Endothelial cell of umbilical vein (primary cell): ENCODE results near the gene DIDO1. TPM values are rescaled to one million over a fixed set of nuclear protein-coding genes. Genes with fewer than 3 reads are reported as not detected.

Source experiments
- BruUV-seq: library from RNA; stranded (reverse); fragments of 400-500 nt; replicated peaks from 2 replicates; lab custom pipeline; 2021; lab: Mats Ljungman, UMichigan
- CTCF ChIA-PET: fragments of 300-600, 350-600 bp; sonication (Branson Sonifier 250); formaldehyde crosslinking; loops from one replicate; lab custom pipeline; 2021; ENCODE audit warnings: antibody characterized with exemption, inconsistent platforms; lab: Charles Lee
- POLR2A ChIA-PET: fragments of 300-600, 350-600 bp; sonication (Branson Sonifier 250); formaldehyde crosslinking; loops from one replicate; lab custom pipeline; 2021; ENCODE audit warnings: antibody characterized with exemption, inconsistent platforms; lab: Charles Lee
- DNase-seq: peaks from one replicate; pipeline ENCODE4 v3.0.0-alpha.2; 2011; ENCODE audit warnings: low read depth, low spot score
- FAIRE-seq: peaks from 2 replicates; lab custom pipeline; 2011; peaks lifted over from hg19 to GRCh38; lab: Jason Lieb, UNC
- H2AFZ ChIP-seq: 2 replicates; pipeline ENCODE4 v1.6.0; 2012; ENCODE audit warnings: low read depth, low read length, control low read depth, inconsistent platforms
- H3K27ac ChIP-seq: 2 replicates; pipeline ENCODE4 v1.5.1; 2011; ENCODE audit warnings: low read depth, mild to moderate bottlenecking, control low read depth, low read length, moderate library complexity; ENCODE audit not compliant: insufficient read depth
- H3K27me3 ChIP-seq, 2 experiments: 2 replicates each; pipeline versions ENCODE4 v1.6.0 to v1.6.1; 2011; ENCODE audit warnings: low read length in 2 of 2, mixed read lengths in 1 of 2; ENCODE audit not compliant: control insufficient read depth in 2 of 2, insufficient read depth in 2 of 2
- H3K36me3 ChIP-seq, 2 experiments: 2 replicates in 1 of 2; 3 replicates in 1 of 2; pipeline ENCODE4 v1.5.1; 2011; ENCODE audit warnings: low read length in 2 of 2, mild to moderate bottlenecking in 1 of 2, moderate library complexity in 1 of 2; ENCODE audit not compliant: control insufficient read depth in 2 of 2, insufficient read depth in 2 of 2; ENCODE audit errors: extremely low read depth in 1 of 2
- H3K4me1 ChIP-seq: 3 replicates; pipeline ENCODE4 v1.5.1; 2011; ENCODE audit warnings: mild to moderate bottlenecking, low read length; ENCODE audit not compliant: control insufficient read depth, insufficient read depth; ENCODE audit errors: extremely low read depth
- H3K4me2 ChIP-seq: 2 replicates; pipeline ENCODE4 v1.6.1; 2011; ENCODE audit warnings: low read length, control low read depth, mixed read lengths; ENCODE audit not compliant: insufficient read depth
- H3K4me3 ChIP-seq, 3 experiments: fragments of 200-600 bp in 1 of 3; sonication (generic), shearing (Covaris generic) in 1 of 3; replicated peaks in 1 of 3; 2 replicates each; pipeline ENCODE4 v1.5.1; 2011 to 2016; ENCODE audit warnings: control low read depth in 3 of 3, low read length in 3 of 3, mild to moderate bottlenecking in 2 of 3, inconsistent platforms in 1 of 3, low read depth in 1 of 3, moderate library complexity in 1 of 3; ENCODE audit not compliant: insufficient read depth in 1 of 3
- H3K79me2 ChIP-seq: 2 replicates; pipeline ENCODE4 v1.6.0; 2012; ENCODE audit warnings: low read length, inconsistent platforms; ENCODE audit not compliant: control insufficient read depth, insufficient read depth
- H3K9ac ChIP-seq: replicated peaks from 2 replicates; pipeline ENCODE3; 2011; ENCODE audit warnings: low read length, control low read depth; ENCODE audit not compliant: insufficient read depth; ENCODE audit errors: extremely low read depth
- H3K9me1 ChIP-seq: replicated peaks from 3 replicates; pipeline ENCODE4 v1.6.0; 2011; ENCODE audit warnings: mild to moderate bottlenecking, low read length; ENCODE audit not compliant: control insufficient read depth, insufficient read depth; ENCODE audit errors: extremely low read depth
- H3K9me3 ChIP-seq: replicated peaks from 2 replicates; pipeline ENCODE4 v1.5.1; 2012; ENCODE audit warnings: low read length, inconsistent platforms; ENCODE audit not compliant: control insufficient read depth, insufficient read depth
- H4K20me1 ChIP-seq: replicated peaks from 2 replicates; pipeline ENCODE3; 2011; ENCODE audit warnings: mild to moderate bottlenecking, low read length; ENCODE audit not compliant: control insufficient read depth, insufficient read depth; ENCODE audit errors: extremely low read depth
- EZH2 ChIP-seq: IDR thresholded peaks from 2 replicates; pipeline ENCODE4 v1.6.1; 2012; ENCODE audit warnings: borderline replicate concordance, low read depth, mild to moderate bottlenecking, moderate library complexity, low read length, inconsistent platforms; ENCODE audit not compliant: severe bottlenecking
- FOS ChIP-seq: IDR thresholded peaks from 2 replicates; pipeline ENCODE4 v1.6.1; 2011; ENCODE audit warnings: mild to moderate bottlenecking, low read length, moderate library complexity, borderline replicate concordance; ENCODE audit not compliant: insufficient read depth
- GATA2 ChIP-seq: IDR thresholded peaks from 2 replicates; pipeline ENCODE4 v1.7.0; 2011; ENCODE audit warnings: low read depth, mild to moderate bottlenecking, moderate library complexity, mixed read lengths, low read length; ENCODE audit not compliant: insufficient read length, insufficient read depth
- JUN ChIP-seq: IDR thresholded peaks from 2 replicates; pipeline ENCODE4 v1.6.1; 2011; ENCODE audit warnings: borderline replicate concordance, low read depth; ENCODE audit not compliant: insufficient read length, insufficient read depth
- MAX ChIP-seq: IDR thresholded peaks from 2 replicates; pipeline ENCODE4 v1.6.1; 2011; ENCODE audit not compliant: insufficient read depth, insufficient read length
- MYC ChIP-seq: IDR thresholded peaks from one replicate; pipeline ENCODE4 v1.6.1; 2011; ENCODE audit warnings: mild to moderate bottlenecking, low read depth, low read length
- POLR2A ChIP-seq: IDR thresholded peaks from 2 replicates; pipeline ENCODE4 v1.6.1; 2012; ENCODE audit warnings: low read depth, mild to moderate bottlenecking, control low read depth, low read length
- POLR2AphosphoS5 ChIP-seq: IDR thresholded peaks from 2 replicates; pipeline ENCODE4 v1.6.1; 2012; ENCODE audit warnings: low read depth, mild to moderate bottlenecking, control low read depth, low read length, moderate library complexity; ENCODE audit not compliant: insufficient read depth
- dilution Hi-C: fragments of 300-500 bp; cut with MboI; formaldehyde crosslinking; loops from one replicate; pipeline ENCODE4 v1.15.0; 2019; ENCODE audit warnings: low sequenced_read_pairs; ENCODE audit not compliant: extremely low pct_ligation_motif_present
- intact Hi-C: fragments of 100-400 bp; cut with micrococcal nuclease; formaldehyde crosslinking; loops from one replicate; pipeline ENCODE4 v1.10.0; 2022
- polyA plus RNA-seq, 4 experiments: library from polyadenylated mRNA; depleted of rRNA in 3 of 4; stranded (reverse) in 3 of 4; unstranded in 1 of 4; fragments of >200 nt; gene quantifications; 2 replicates each; pipeline versions ENCODE4 v1.2.1 to v1.2.3, GENCODE V29; 2011 to 2012; ENCODE audit warnings: missing spikeins in 1 of 4
- total RNA-seq: library from RNA; stranded (reverse); gene quantifications from 2 replicates; pipeline ENCODE4 v1.2.3, GENCODE V29; 2021
- TF ChIP-seq, protein P1 (sequence below), 2 donors: IDR thresholded peaks; 1 replicate in 1 of 2; 2 replicates in 1 of 2; pipeline ENCODE4 v1.5.1; 2011; ENCODE audit warnings: low read length in 2 of 2, mild to moderate bottlenecking in 2 of 2, moderate library complexity in 2 of 2, control low read depth in 1 of 2, inconsistent platforms in 1 of 2, low read depth in 1 of 2; ENCODE audit not compliant: insufficient read depth in 1 of 2; ENCODE audit errors: extremely low read depth in 1 of 2

DIDO1 gene
- total and polyA plus RNA-seq, 2 donors (not counting 3 experiments of a cell fraction or from before 2014, with no cell fraction given) = 22.1 to 51.2 TPM

GRCh38 chr20:62844182-62844581 lies 82.1 kb downstream of the DIDO1 start:
- FAIRE-seq (no peak), DNase-seq (no peak)
- no peak overlapping the region for H3K27ac ChIP-seq
- TF ChIP-seq FOS = no peak
- no peak for TF ChIP-seq POLR2AphosphoS5
- no peak for TF ChIP-seq JUN
- no peak for TF ChIP-seq GATA2
- TF ChIP-seq MAX = no peak
- TF ChIP-seq EZH2 = no peak
- no peak for TF ChIP-seq MYC
- no peak for TF ChIP-seq POLR2A
- TF ChIP-seq, protein P1, sequence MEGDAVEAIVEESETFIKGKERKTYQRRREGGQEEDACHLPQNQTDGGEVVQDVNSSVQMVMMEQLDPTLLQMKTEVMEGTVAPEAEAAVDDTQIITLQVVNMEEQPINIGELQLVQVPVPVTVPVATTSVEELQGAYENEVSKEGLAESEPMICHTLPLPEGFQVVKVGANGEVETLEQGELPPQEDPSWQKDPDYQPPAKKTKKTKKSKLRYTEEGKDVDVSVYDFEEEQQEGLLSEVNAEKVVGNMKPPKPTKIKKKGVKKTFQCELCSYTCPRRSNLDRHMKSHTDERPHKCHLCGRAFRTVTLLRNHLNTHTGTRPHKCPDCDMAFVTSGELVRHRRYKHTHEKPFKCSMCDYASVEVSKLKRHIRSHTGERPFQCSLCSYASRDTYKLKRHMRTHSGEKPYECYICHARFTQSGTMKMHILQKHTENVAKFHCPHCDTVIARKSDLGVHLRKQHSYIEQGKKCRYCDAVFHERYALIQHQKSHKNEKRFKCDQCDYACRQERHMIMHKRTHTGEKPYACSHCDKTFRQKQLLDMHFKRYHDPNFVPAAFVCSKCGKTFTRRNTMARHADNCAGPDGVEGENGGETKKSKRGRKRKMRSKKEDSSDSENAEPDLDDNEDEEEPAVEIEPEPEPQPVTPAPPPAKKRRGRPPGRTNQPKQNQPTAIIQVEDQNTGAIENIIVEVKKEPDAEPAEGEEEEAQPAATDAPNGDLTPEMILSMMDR (IDR thresholded peaks at IDR 0.05; ENCODE audit: extremely low read depth in 1 of 2, insufficient read depth in 1 of 2, low read depth in 1 of 2, low read length in 2 of 2) = no peak
- H3K9me1 ChIP-seq = no peaks in the 10 kb centered on the region
- ChIA-PET CTCF (no interaction called here), POLR2A (no interaction called here)
- intact Hi-C loops (no loop called here), dilution Hi-C loops (no loop called here)
- H4K20me1 ChIP-seq = no peaks in the 10 kb centered on the region
- BruUV-seq = no TSS peak
- no peaks in the 10 kb centered on the region for H3K27me3 ChIP-seq
- no peaks in the 10 kb centered on the region for H3K4me1 ChIP-seq
- H3K79me2 ChIP-seq = no peaks in the 10 kb centered on the region
- H3K4me3 ChIP-seq = no peak overlapping the region
- H2AFZ ChIP-seq = no peak overlapping the region
- no peak overlapping the region for H3K9ac ChIP-seq
- H3K9me3 ChIP-seq = no peaks in the 10 kb centered on the region
- no peak overlapping the region for H3K4me2 ChIP-seq
- no peaks in the 10 kb centered on the region for H3K36me3 ChIP-seq
